Measurements from ENCODE around the gene MPP7. TPM values are rescaled to one million over a fixed set of nuclear protein-coding genes. Genes with fewer than 3 reads are reported as not detected.

The MPP7 gene
- total RNA-seq, 1 donor from 2014 or later = 2.4 TPM

DNA sequence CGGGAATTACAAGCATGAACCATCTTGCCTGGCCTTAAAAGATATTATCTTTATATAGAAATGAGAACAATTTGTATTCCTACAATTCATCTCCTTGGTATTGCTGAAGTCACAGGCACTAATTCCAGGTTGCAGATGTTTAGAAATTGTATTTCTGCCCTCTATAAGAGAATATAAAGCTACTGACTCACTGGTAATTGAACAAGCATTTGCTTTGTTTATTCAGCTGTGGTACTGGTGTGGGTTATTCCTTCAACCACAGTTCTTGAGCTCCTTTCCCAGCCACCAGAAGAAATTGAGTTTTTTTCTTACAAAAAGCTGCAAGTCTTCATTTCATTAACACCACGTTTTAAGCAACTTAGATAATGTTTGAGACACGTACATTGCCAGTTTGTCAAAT lies 29.0 kb upstream of the MPP7 start:
- Histone ChIP-seq H3K27me3 (ENCODE audit: control insufficient read depth, insufficient read depth, low read length) (no peaks in the 10 kb centered on the region), H3K4me3 (ENCODE audit: low read depth, low read length) (no peak overlapping the region), H3K36me3 (ENCODE audit: control insufficient read depth, insufficient read depth, low read length) (no peaks in the 10 kb centered on the region)
- DNase-seq (ENCODE audit: low read depth) = peak; percentile 88
- TF ChIP-seq, protein P1, sequence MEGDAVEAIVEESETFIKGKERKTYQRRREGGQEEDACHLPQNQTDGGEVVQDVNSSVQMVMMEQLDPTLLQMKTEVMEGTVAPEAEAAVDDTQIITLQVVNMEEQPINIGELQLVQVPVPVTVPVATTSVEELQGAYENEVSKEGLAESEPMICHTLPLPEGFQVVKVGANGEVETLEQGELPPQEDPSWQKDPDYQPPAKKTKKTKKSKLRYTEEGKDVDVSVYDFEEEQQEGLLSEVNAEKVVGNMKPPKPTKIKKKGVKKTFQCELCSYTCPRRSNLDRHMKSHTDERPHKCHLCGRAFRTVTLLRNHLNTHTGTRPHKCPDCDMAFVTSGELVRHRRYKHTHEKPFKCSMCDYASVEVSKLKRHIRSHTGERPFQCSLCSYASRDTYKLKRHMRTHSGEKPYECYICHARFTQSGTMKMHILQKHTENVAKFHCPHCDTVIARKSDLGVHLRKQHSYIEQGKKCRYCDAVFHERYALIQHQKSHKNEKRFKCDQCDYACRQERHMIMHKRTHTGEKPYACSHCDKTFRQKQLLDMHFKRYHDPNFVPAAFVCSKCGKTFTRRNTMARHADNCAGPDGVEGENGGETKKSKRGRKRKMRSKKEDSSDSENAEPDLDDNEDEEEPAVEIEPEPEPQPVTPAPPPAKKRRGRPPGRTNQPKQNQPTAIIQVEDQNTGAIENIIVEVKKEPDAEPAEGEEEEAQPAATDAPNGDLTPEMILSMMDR (IDR thresholded peaks at IDR 0.05; ENCODE audit: insufficient read depth, low read length, poor library complexity, severe bottlenecking) = no peak

DNA sequence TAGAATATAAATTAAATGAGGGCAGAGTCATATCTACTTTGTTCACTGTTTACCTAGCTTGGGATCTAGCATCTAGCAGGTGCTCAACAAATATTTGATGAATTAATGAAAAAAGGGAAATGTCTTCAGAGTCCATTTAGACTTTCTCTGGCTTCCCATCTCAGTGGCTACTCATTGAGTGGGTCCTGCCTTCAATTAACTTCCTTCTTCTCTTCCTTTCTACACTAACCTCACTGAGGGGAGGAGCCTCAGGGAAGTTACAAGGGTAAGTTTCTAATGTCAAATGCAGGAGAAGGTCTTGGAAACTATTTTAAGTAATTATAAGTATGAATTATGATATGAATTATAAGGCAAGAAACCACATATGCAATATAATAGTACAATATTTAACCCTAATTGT lies 28.2 kb upstream of the MPP7 start:
- TF ChIP-seq, protein P1 (IDR thresholded peaks at IDR 0.05; ENCODE audit: insufficient read depth, low read length, poor library complexity, severe bottlenecking) = no peak
- H3K27me3 ChIP-seq (ENCODE audit: control insufficient read depth, insufficient read depth, low read length) = no peaks in the 10 kb centered on the region

DNA sequence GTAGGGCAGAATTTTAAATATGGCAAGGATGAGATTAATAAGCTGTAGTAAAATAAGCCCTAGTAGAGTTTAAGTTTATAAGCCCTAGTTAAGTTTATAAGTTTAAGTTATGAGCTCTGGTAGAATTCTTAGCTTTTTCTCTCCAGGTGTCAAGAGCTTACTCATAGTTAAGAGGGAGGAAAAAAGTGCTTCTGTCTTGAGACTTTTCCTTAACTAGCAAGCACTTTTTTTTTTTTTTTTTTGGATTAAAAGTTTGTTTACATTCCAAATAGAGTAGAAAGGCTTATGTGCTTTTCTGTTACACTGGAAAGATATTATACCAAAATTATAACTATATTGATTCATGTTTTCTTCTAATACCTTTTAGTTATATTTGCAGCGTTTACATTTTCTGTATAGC lies 25.5 kb upstream of the MPP7 start:
- DNase-seq (ENCODE audit: low read depth) = no peak
- Histone ChIP-seq H3K36me3 (ENCODE audit: control insufficient read depth, insufficient read depth, low read length) (no peaks in the 10 kb centered on the region), H3K4me3 (ENCODE audit: low read depth, low read length) (no peak overlapping the region), H3K27me3 (ENCODE audit: control insufficient read depth, insufficient read depth, low read length) (no peaks in the 10 kb centered on the region)
- TF ChIP-seq, protein P1 (IDR thresholded peaks at IDR 0.05; ENCODE audit: insufficient read depth, low read length, poor library complexity, severe bottlenecking) = no peak

More for the DNA sequence above, 28.2 kb upstream of the MPP7 start:
- no peak for DNase-seq (ENCODE audit: low read depth)
- Histone ChIP-seq H3K4me3 (ENCODE audit: low read depth, low read length) (no peak overlapping the region), H3K36me3 (ENCODE audit: control insufficient read depth, insufficient read depth, low read length) (no peaks in the 10 kb centered on the region)

DNA sequence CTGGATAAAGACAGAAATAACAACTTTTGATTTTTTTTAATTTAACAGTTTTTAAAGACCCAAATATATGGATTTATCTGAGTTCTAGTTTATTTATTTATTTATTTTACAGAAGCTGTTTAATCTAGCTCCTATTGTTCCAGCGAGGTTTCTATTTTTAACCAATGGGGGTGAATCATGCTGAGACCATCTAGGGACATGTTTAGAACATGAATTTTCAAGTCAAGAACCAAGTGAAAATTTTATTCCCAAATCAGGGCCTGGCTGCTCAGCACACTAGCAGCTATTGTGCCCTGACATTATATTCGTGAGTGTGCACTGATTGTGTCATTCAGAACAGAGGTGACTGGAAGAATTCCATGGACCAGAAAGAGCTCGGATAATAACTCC lies 24.6 kb upstream of the MPP7 start:
- no peak for DNase-seq (ENCODE audit: low read depth)
- Histone ChIP-seq H3K4me3 (ENCODE audit: low read depth, low read length) (no peak overlapping the region), H3K36me3 (ENCODE audit: control insufficient read depth, insufficient read depth, low read length) (no peaks in the 10 kb centered on the region), H3K27me3 (ENCODE audit: control insufficient read depth, insufficient read depth, low read length) (no peaks in the 10 kb centered on the region)
- TF ChIP-seq, protein P1 (IDR thresholded peaks at IDR 0.05; ENCODE audit: insufficient read depth, low read length, poor library complexity, severe bottlenecking) = no peak

DNA sequence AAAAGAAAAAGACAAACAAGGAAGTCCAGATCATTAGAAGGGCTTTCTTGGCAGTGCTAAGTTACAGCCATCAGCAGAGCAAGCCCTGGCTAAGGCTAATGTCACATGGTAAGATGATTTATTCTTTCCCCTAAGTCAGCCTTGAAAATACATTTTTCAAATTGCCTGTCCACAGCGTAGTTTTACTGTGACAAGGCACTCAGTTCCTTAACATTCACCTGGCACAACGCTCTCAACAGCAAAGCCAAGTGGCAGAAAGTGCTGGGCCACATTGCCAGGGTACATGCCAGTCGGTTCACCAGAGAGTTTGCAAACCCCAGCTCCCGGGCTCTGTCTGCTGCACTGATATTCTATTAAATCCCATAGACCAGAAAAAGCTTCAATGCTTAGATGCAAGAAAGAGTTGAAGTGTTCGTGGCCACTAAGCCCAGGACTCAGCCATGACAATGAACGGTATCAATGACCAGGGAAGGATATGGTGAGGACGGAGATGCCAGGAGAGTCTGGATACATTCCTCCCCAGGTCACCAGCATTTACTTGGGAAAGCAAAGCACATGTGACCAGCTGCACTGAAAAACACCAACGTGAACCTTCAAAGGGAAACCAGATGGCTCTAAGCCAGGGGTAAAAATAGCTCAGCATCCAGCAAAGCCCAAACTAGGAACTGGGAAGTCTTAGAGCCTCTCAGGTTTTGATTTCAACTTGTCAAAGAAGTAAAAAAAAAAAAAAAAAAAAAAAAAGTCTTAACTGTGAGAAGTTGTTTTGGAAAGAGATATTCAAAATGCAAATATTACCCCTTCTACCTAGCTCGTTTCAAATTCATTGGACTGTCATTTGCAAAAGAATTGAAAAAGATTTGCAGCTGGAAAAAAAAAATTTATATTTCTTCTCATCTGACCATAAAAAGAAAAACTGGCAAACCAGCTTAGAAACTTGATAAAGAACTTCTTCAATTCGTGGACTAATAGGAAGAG lies 23.9 kb upstream of the MPP7 start:
- TF ChIP-seq, protein P1 (IDR thresholded peaks at IDR 0.05; ENCODE audit: insufficient read depth, low read length, poor library complexity, severe bottlenecking) = no peak
- no peaks in the 10 kb centered on the region for H3K27me3 ChIP-seq (ENCODE audit: control insufficient read depth, insufficient read depth, low read length)
- H3K4me3 ChIP-seq (ENCODE audit: low read depth, low read length) = no peak overlapping the region
- DNase-seq (ENCODE audit: low read depth) = no peak
- no peaks in the 10 kb centered on the region for H3K36me3 ChIP-seq (ENCODE audit: control insufficient read depth, insufficient read depth, low read length)

Data from kidney epithelial cell (primary cell).